Breast epithelium (tissue), 4 donors: ENCODE measurements around the gene TNFRSF11A. TPM values are rescaled to one million over a fixed set of nuclear protein-coding genes. Genes with fewer than 3 reads are reported as not detected.
A peak's percentile ranks its signal among the peaks of the same experiment; 100 is the strongest.

Experiments
- DNase-seq, 2 donors: peaks; one replicate each; pipeline ENCODE4 v3.0.0-alpha.2; 2019; ENCODE audit warnings: low spot score in 2 of 2
- H3K27ac ChIP-seq, 2 donors: fragments of 200-600 bp; sonication (generic) in 1 of 2; one replicate each; pipeline ENCODE4 v1.5.1; 2016 to 2019; ENCODE audit warnings: mild to moderate bottlenecking in 1 of 2
- H3K27me3 ChIP-seq, 2 donors: fragments of 200-600 bp; sonication (generic) in 1 of 2; one replicate each; pipeline versions ENCODE4 v1.5.1 to v1.6.0; 2017 to 2019; ENCODE audit warnings: control low read depth in 1 of 2, mild to moderate bottlenecking in 1 of 2
- H3K36me3 ChIP-seq: fragments of 200-600 bp; one replicate; pipeline ENCODE4 v1.5.1; 2019
- H3K4me1 ChIP-seq, 2 donors: fragments of 200-600 bp; sonication (generic); one replicate each; pipeline ENCODE4 v1.5.1; 2016 to 2019; ENCODE audit warnings: control low read depth in 1 of 2
- H3K4me3 ChIP-seq, 3 donors: fragments of 200-600 bp; sonication (generic); 1 replicate in 2 of 3; 2 replicates in 1 of 3; pipeline ENCODE4 v1.5.1; 2016 to 2019; ENCODE audit warnings: mild to moderate bottlenecking in 3 of 3, moderate library complexity in 2 of 3
- H3K9me3 ChIP-seq, 2 donors: fragments of 200-600 bp; sonication (generic) in 1 of 2; one replicate each; pipeline ENCODE4 v1.5.1; 2016 to 2019; ENCODE audit warnings: control low read depth in 1 of 2
- POLR2A ChIP-seq: fragments of 450-650 bp; IDR thresholded peaks from one replicate; pipeline ENCODE4 v1.6.1; 2016; ENCODE audit warnings: antibody characterized with exemption, mild to moderate bottlenecking, moderate library complexity
- POLR2AphosphoS5 ChIP-seq, 3 donors: sonication (generic); formaldehyde crosslinking; IDR thresholded peaks; one replicate each; pipeline ENCODE4 v1.6.1; 2017; ENCODE audit warnings: antibody characterized with exemption in 3 of 3
- intact Hi-C: fragments of 100-400 bp; cut with DNase I; formaldehyde crosslinking; loops from one replicate; pipeline ENCODE4 v1.15.1; 2023; ENCODE audit warnings: low total_unique reads
- total RNA-seq, 3 donors: library from RNA; depleted of rRNA; stranded (reverse); fragments of >200 nt; gene quantifications; one replicate each; pipeline ENCODE4 v1.1.0, GENCODE V29; 2016
- TF ChIP-seq, protein P1 (sequence below), 3 donors: fragments of 450-650 bp; IDR thresholded peaks; one replicate each; pipeline ENCODE4 v1.5.1; 2016 to 2017; ENCODE audit warnings: antibody characterized with exemption in 3 of 3, mild to moderate bottlenecking in 3 of 3, moderate library complexity in 3 of 3

The TNFRSF11A gene
- total RNA-seq, 3 donors from 2014 or later, result 4.2 to 6.4 (median 4.6) TPM

DNA sequence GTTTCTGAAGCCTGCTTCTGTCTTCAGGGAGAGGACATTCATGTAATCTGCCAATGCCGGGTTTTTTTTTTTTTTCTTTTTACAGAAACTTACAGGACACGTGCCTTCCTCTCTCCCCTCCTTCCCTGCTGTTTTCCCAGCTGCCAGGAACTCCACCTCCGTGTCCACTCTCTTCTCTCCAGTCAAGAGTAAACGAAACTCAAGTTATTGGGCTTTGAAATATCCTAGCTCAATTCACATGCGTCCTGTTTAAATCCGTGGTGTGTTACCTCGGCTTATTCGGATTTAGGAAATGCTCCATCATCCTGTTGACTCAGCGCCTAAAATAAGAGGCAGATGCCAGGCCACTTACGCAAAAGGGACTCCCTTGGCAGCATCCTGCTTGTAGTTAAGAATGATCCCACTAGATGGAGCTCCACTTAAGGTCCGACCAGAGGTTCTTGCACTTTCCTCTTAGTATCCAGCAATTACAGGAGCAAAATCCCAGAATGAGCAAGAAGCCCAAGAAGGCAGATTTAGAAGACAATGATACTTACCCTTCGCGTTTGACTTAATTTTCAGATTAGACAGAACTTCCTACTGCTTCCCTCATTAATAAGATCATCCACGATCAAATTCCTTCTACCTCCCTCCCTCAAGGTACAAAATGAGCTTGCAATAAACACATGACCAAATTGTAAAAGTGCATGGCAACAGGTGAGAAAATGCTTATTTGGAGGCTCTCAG, 100.5 kb downstream of the TNFRSF11A start:
- DNase-seq, result peak; percentile 66 to 86
- Histone ChIP-seq H3K4me1 (peaks cover 0 to 5% of the 10 kb centered on the region in 2 donors), H3K4me3 (peak overlapping the region; percentile 30 to 57 (median 30)), H3K9me3 (no peaks in the 10 kb centered on the region), H3K36me3 (no peaks in the 10 kb centered on the region), H3K27ac (peak overlapping the region; percentile 74 to 89), H3K27me3 (no peaks in the 10 kb centered on the region)
- TF ChIP-seq POLR2A (no peak), POLR2AphosphoS5 (IDR thresholded peaks at IDR 0.05) (peak; percentile 67 to 84 (median 77))
- TF ChIP-seq, protein P1, sequence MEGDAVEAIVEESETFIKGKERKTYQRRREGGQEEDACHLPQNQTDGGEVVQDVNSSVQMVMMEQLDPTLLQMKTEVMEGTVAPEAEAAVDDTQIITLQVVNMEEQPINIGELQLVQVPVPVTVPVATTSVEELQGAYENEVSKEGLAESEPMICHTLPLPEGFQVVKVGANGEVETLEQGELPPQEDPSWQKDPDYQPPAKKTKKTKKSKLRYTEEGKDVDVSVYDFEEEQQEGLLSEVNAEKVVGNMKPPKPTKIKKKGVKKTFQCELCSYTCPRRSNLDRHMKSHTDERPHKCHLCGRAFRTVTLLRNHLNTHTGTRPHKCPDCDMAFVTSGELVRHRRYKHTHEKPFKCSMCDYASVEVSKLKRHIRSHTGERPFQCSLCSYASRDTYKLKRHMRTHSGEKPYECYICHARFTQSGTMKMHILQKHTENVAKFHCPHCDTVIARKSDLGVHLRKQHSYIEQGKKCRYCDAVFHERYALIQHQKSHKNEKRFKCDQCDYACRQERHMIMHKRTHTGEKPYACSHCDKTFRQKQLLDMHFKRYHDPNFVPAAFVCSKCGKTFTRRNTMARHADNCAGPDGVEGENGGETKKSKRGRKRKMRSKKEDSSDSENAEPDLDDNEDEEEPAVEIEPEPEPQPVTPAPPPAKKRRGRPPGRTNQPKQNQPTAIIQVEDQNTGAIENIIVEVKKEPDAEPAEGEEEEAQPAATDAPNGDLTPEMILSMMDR (IDR thresholded peaks at IDR 0.05), result peak; percentile 80 to 93 (median 89)
- intact Hi-C loops, result no loop called here

DNA sequence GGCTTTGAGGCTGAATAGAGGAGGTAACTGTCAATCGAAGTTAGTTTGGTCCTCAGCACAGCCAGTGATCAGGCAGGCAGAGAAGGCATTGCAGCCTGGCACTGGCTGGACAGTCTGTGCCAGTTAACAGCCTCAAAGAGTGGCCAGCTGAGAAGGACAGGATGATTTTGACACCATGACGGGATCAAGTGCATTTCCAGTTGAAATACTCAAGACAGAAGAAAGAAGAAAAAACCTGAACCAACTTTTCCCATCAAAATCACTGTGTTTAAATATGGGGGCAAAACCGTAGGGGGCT, 101.0 kb downstream of the TNFRSF11A start:
- DNase-seq, result no peak
- Histone ChIP-seq H3K4me3 (no peak overlapping the region), H3K27ac (peak overlapping the region in 1 of 2 donors; percentile 27), H3K36me3 (no peaks in the 10 kb centered on the region), H3K27me3 (no peaks in the 10 kb centered on the region), H3K4me1 (peaks cover 0 to 5% of the 10 kb centered on the region in 2 donors), H3K9me3 (no peaks in the 10 kb centered on the region)
- intact Hi-C loops, result no loop called here
- TF ChIP-seq POLR2A, result no peak
- TF ChIP-seq POLR2AphosphoS5 (IDR thresholded peaks at IDR 0.05), result no peak
- TF ChIP-seq, protein P1 (IDR thresholded peaks at IDR 0.05), result no peak

DNA sequence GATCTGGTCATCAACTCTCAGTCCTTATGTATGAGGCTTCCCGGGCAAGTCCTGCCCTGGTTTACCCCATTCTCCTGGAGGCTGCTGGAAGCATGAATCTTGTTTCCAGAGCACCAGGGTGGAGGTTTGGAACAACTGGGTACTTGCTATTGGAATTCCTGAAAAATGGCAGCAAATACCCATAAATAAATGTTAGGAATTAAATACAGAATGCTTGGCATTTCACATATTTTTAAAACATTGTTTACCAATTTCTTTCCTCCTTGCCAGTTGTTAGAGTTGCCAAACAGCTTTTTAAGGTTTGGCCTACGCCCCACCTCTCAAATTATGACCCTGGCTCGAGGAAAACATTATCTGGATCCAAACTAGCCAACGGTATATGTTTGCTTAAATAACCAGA, 107.1 kb downstream of the TNFRSF11A start:
- H3K4me1 ChIP-seq, result peaks cover 2 to 6% of the 10 kb centered on the region in 2 donors
- no peaks in the 10 kb centered on the region for H3K9me3 ChIP-seq
- intact Hi-C loops, result no loop called here
- H3K4me3 ChIP-seq, result no peak overlapping the region
- no peak for DNase-seq
- no peaks in the 10 kb centered on the region for H3K36me3 ChIP-seq
- TF ChIP-seq, protein P1 (IDR thresholded peaks at IDR 0.05), result no peak
- TF ChIP-seq POLR2A (no peak), POLR2AphosphoS5 (IDR thresholded peaks at IDR 0.05) (no peak)
- H3K27me3 ChIP-seq, result no peaks in the 10 kb centered on the region
- no peak overlapping the region for H3K27ac ChIP-seq

DNA sequence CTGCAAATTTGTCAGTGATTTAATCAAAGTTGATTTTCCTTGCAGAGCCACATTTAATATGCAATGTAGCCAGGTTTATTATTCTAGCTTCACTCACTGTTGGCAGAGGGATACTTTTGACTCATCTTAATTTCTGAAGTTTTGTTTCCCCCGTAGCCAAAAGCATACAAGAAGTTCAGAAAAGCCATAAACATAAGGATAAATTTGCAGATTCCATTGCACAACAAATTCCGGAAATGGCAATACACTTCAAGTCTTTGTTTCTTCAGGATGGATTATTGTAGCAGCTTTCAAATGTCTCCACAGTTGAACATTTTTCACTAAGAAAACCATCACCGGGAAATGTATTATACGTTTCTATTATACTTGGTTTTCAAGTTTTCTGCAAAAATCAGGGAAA, 109.7 kb downstream of the TNFRSF11A start:
- DNase-seq, result no peak
- no peaks in the 10 kb centered on the region for H3K36me3 ChIP-seq
- peaks cover 2 to 6% of the 10 kb centered on the region in 2 donors for H3K4me1 ChIP-seq
- peak overlapping the region in 1 of 2 donors; percentile 93 for H3K27ac ChIP-seq
- H3K9me3 ChIP-seq, result no peaks in the 10 kb centered on the region
- TF ChIP-seq, protein P1 (IDR thresholded peaks at IDR 0.05), result no peak
- TF ChIP-seq POLR2AphosphoS5 (IDR thresholded peaks at IDR 0.05) (no peak), POLR2A (no peak)
- no peak overlapping the region for H3K4me3 ChIP-seq
- H3K27me3 ChIP-seq, result no peaks in the 10 kb centered on the region
- intact Hi-C loops, result no loop called here

DNA sequence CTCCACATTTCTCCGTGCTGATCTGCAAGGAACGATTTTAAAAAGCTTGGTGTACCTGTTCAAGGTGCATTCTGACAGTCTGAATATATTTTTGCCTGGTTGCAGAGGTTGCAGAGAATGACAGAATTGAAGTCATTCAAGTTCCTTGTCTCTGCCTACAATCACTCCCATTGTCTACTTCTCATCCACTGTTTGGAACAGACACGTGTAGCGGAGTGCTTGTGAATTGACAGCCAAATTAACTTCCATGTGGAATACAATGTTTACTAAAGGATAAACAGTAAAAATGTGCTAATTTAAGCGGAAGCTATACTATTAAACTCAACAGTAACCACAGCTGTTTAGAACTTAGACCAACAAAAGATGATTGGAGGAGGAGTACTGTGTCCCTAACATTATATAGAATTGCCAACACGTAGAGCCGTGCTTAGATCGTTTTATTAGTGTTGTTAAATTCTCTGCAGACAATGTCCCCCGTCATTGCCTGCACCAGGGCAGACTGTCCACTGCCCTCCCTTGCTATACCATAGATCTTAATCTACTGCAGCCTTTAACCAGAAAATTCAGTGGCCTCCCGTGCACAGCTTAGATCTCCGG, 110.4 kb downstream of the TNFRSF11A start:
- Histone ChIP-seq H3K36me3 (no peaks in the 10 kb centered on the region), H3K4me1 (peaks cover 2 to 6% of the 10 kb centered on the region in 2 donors), H3K9me3 (no peaks in the 10 kb centered on the region), H3K27ac (peak overlapping the region in 1 of 2 donors; percentile 93), H3K27me3 (no peaks in the 10 kb centered on the region), H3K4me3 (no peak overlapping the region)
- intact Hi-C loops, result no loop called here
- DNase-seq, result no peak
- TF ChIP-seq, protein P1 (IDR thresholded peaks at IDR 0.05), result no peak
- no peak for TF ChIP-seq POLR2AphosphoS5 (IDR thresholded peaks at IDR 0.05)
- no peak for TF ChIP-seq POLR2A
